Naive thymus-derived CD4-positive, alpha-beta T cell (primary cell): ENCODE results near the gene SLIT3. TPM values are rescaled to one million over a fixed set of nuclear protein-coding genes. Genes with fewer than 3 reads are reported as not detected.

Experiments
- ATAC-seq: fragments of 150-1000 bp; cut with Tn5 transposase; 2 replicates; pipeline ENCODE4 v1.10.0; 2021; ENCODE audit warnings: mild to moderate bottlenecking, moderate library complexity
- CTCF ChIA-PET: fragments of 350-600 bp; sonication (Branson Sonifier 250); formaldehyde crosslinking; loops from one replicate; lab custom pipeline; 2021; ENCODE audit warnings: antibody characterized with exemption; lab: Charles Lee
- POLR2A ChIA-PET: fragments of 350-600 bp; sonication (Branson Sonifier 250); formaldehyde crosslinking; loops from one replicate; lab custom pipeline; 2021; ENCODE audit warnings: antibody characterized with exemption, inconsistent platforms; lab: Charles Lee
- DNase-seq, 9 donors: peaks; one replicate each; pipeline versions ENCODE4 v3.0.0 to v3.0.0-alpha.2; 2020 to 2022; ENCODE audit warnings: mixed read lengths in 1 of 9
- H3K27ac ChIP-seq: one replicate; pipeline ENCODE4 v1.7.0; 2013; ENCODE audit warnings: mild to moderate bottlenecking, low read depth, low read length, moderate library complexity
- H3K27me3 ChIP-seq, 2 donors: one replicate each; pipeline ENCODE4 v1.7.0; 2013; ENCODE audit warnings: low read length in 2 of 2, mild to moderate bottlenecking in 2 of 2, moderate library complexity in 2 of 2; ENCODE audit not compliant: control insufficient read depth in 2 of 2, insufficient read depth in 2 of 2
- H3K36me3 ChIP-seq, 3 experiments: 1 replicate in 2 of 3; 2 replicates in 1 of 3; pipeline ENCODE4 v1.7.0; 2013; ENCODE audit warnings: low read length in 3 of 3, mild to moderate bottlenecking in 3 of 3, moderate library complexity in 1 of 3; ENCODE audit not compliant: insufficient read depth in 3 of 3, control insufficient read depth in 2 of 3
- H3K4me1 ChIP-seq, 2 donors: one replicate each; pipeline ENCODE4 v1.7.0; 2013; ENCODE audit warnings: low read length in 2 of 2, mild to moderate bottlenecking in 2 of 2, moderate library complexity in 1 of 2; ENCODE audit not compliant: control insufficient read depth in 2 of 2, insufficient read depth in 2 of 2
- H3K4me3 ChIP-seq: 2 replicates; pipeline ENCODE4 v1.7.0; 2013; ENCODE audit warnings: mild to moderate bottlenecking, low read length
- H3K9me3 ChIP-seq, 3 experiments: 1 replicate in 2 of 3; 2 replicates in 1 of 3; pipeline ENCODE4 v1.7.0; 2013; ENCODE audit warnings: low read length in 3 of 3; ENCODE audit not compliant: control insufficient read depth in 2 of 3
- H3K27ac Mint-ChIP-seq, 9 donors: one replicate each; pipeline ENCODE4 v1.8.0; 2020 to 2022; ENCODE audit warnings: mixed read lengths in 9 of 9, mild to moderate bottlenecking in 8 of 9, moderate library complexity in 5 of 9, inconsistent platforms in 2 of 9
- H3K27me3 Mint-ChIP-seq, 5 donors: one replicate each; pipeline ENCODE4 v1.8.0; 2021 to 2022; ENCODE audit warnings: mixed read lengths in 5 of 5, mild to moderate bottlenecking in 1 of 5
- H3K36me3 Mint-ChIP-seq, 5 donors: one replicate each; pipeline ENCODE4 v1.8.0; 2020 to 2022; ENCODE audit warnings: mixed read lengths in 5 of 5, mild to moderate bottlenecking in 3 of 5, inconsistent platforms in 1 of 5
- H3K4me1 Mint-ChIP-seq, 7 donors: one replicate each; pipeline ENCODE4 v1.8.0; 2020 to 2022; ENCODE audit warnings: mixed read lengths in 7 of 7, mild to moderate bottlenecking in 3 of 7, inconsistent platforms in 1 of 7
- H3K4me3 Mint-ChIP-seq, 10 donors: one replicate each; pipeline ENCODE4 v1.8.0; 2020 to 2022; ENCODE audit warnings: mild to moderate bottlenecking in 10 of 10, mixed read lengths in 10 of 10, moderate library complexity in 6 of 10, inconsistent platforms in 2 of 10
- H3K9me3 Mint-ChIP-seq, 11 donors: one replicate each; pipeline ENCODE4 v1.8.0; 2020 to 2022; ENCODE audit warnings: mixed read lengths in 11 of 11, mild to moderate bottlenecking in 4 of 11, inconsistent platforms in 1 of 11, moderate library complexity in 1 of 11
- intact Hi-C, 2 donors: fragments of 100-400 bp; cut with micrococcal nuclease; formaldehyde crosslinking; loops; one replicate each; pipeline ENCODE4 v1.15.1; 2023
- polyA plus RNA-seq, 2 donors: library from polyadenylated mRNA; unstranded; fragments of 300-500 nt; fragmentation: Illumina TruSeq; gene quantifications; one replicate each; pipeline ENCODE4 v1.2.3, GENCODE V29; 2021
- total RNA-seq, 6 experiments: library from RNA in 5 of 6; stranded (reverse) in 5 of 6; gene quantifications; 1 replicate in 5 of 6; 2 replicates in 1 of 6; pipeline ENCODE4 v1.2.3 and lab custom pipeline; 2021 to 2026

Gene SLIT3
- total and polyA plus RNA-seq, 7 experiments from 2014 or later: 0.34 TPM; not detected in 6

GRCh38 chr5:168995024-168995423 is 305.9 kb downstream of the SLIT3 start:
- POLR2A ChIA-PET: no interaction called here
- H3K9me3 ChIP-seq: no peaks in the 10 kb centered on the region
- H3K4me1 ChIP-seq: no peaks in the 10 kb centered on the region
- no peaks in the 10 kb centered on the region for H3K27me3 ChIP-seq
- H3K36me3 ChIP-seq: no peaks in the 10 kb centered on the region
- no peak overlapping the region for H3K4me3 ChIP-seq
- DNase-seq: no peak
- H3K27ac ChIP-seq: no peak overlapping the region
- no peaks in the 10 kb centered on the region for H3K4me1 Mint-ChIP-seq
- intact Hi-C loops: no loop called here
- no peak overlapping the region for H3K4me3 Mint-ChIP-seq
- no peak for ATAC-seq
- no peak overlapping the region for H3K27ac Mint-ChIP-seq
- CTCF ChIA-PET: no interaction called here
- H3K36me3 Mint-ChIP-seq: no peaks in the 10 kb centered on the region
- peaks cover 0 to 6% (median 0%) of the 10 kb centered on the region in 5 donors for H3K27me3 Mint-ChIP-seq
- H3K9me3 Mint-ChIP-seq: peaks cover 0 to 3% (median 0%) of the 10 kb centered on the region in 11 donors

GRCh38 chr5:168992687-168993086 is 308.3 kb downstream of the SLIT3 start:
- Mint-ChIP-seq H3K27me3 (peaks cover 0 to 7% (median 3%) of the 10 kb centered on the region in 5 donors), H3K4me1 (no peaks in the 10 kb centered on the region), H3K9me3 (peaks cover 0 to 1% (median 0%) of the 10 kb centered on the region in 11 donors), H3K36me3 (no peaks in the 10 kb centered on the region), H3K27ac (no peak overlapping the region), H3K4me3 (no peak overlapping the region)
- H3K27ac ChIP-seq: no peak overlapping the region
- H3K36me3 ChIP-seq: no peaks in the 10 kb centered on the region
- H3K4me3 ChIP-seq: no peak overlapping the region
- H3K4me1 ChIP-seq: peaks cover 0 to under 1% of the 10 kb centered on the region in 2 donors
- ChIA-PET POLR2A (no interaction called here), CTCF (no interaction called here)
- no peaks in the 10 kb centered on the region for H3K27me3 ChIP-seq
- DNase-seq: no peak
- intact Hi-C loops: no loop called here
- no peaks in the 10 kb centered on the region for H3K9me3 ChIP-seq
- no peak for ATAC-seq

GRCh38 chr5:168992016-168992415 is 308.9 kb downstream of the SLIT3 start:
- intact Hi-C loops: no loop called here
- CTCF ChIA-PET: no interaction called here
- no peak for ATAC-seq

DNA sequence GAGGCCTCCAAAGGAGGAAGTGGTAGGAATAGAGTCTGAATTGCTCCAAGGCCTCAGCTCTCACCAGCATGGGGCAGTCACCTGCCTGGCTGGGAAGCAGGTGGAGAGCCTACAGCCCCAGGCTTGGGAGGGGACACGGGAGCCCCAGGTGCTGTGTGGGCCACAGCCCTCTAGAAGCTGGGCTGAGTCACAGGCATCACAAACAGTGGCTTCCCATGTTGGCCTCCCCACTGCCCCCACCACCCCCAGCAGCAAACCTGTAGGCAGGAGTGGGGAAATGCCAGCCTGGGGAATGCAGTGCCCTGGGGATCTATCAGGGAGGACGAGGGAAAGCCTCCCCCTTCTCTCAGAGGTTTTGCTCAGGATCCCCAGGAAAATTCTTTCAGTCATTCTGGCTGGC is 309.6 kb downstream of the SLIT3 start:
- intact Hi-C loops: no loop called here
- POLR2A ChIA-PET: no interaction called here

More at GRCh38 chr5:168992016-168992415, 308.9 kb downstream of the SLIT3 start:
- Histone ChIP-seq H3K36me3 (no peaks in the 10 kb centered on the region), H3K27ac (no peak overlapping the region), H3K4me3 (no peak overlapping the region), H3K9me3 (no peaks in the 10 kb centered on the region), H3K27me3 (peaks cover 0 to 3% of the 10 kb centered on the region in 2 donors), H3K4me1 (peaks cover 0 to 4% of the 10 kb centered on the region in 2 donors)
- Mint-ChIP-seq H3K9me3 (peaks cover 0 to 1% (median 0%) of the 10 kb centered on the region in 11 donors), H3K27ac (no peak overlapping the region), H3K27me3 (peaks cover 3 to 14% (median 8%) of the 10 kb centered on the region in 5 donors), H3K36me3 (no peaks in the 10 kb centered on the region), H3K4me3 (no peak overlapping the region), H3K4me1 (no peaks in the 10 kb centered on the region)
- DNase-seq: no peak
- POLR2A ChIA-PET: no interaction called here

GRCh38 chr5:168990679-168991078 is 310.3 kb downstream of the SLIT3 start:
- DNase-seq (no peak), ATAC-seq (no peak)
- Histone ChIP-seq H3K9me3 (no peaks in the 10 kb centered on the region), H3K4me1 (peaks cover 0 to 4% of the 10 kb centered on the region in 2 donors), H3K36me3 (no peaks in the 10 kb centered on the region), H3K27ac (no peak overlapping the region), H3K4me3 (no peak overlapping the region), H3K27me3 (peaks cover 0 to 3% of the 10 kb centered on the region in 2 donors)
- intact Hi-C loops: no loop called here
- H3K27me3 Mint-ChIP-seq: peaks cover 3 to 18% (median 15%) of the 10 kb centered on the region in 5 donors
- no peak overlapping the region for H3K4me3 Mint-ChIP-seq
- no peaks in the 10 kb centered on the region for H3K36me3 Mint-ChIP-seq
- CTCF ChIA-PET: no interaction called here
- peak overlapping the region in 1 of 9 donors; percentile 5 for H3K27ac Mint-ChIP-seq
- no peaks in the 10 kb centered on the region for H3K4me1 Mint-ChIP-seq
- peaks cover 0 to 1% (median 0%) of the 10 kb centered on the region in 11 donors for H3K9me3 Mint-ChIP-seq
- POLR2A ChIA-PET: no interaction called here

More for the DNA sequence above, 309.6 kb downstream of the SLIT3 start:
- H3K4me3 Mint-ChIP-seq: no peak overlapping the region
- H3K27ac Mint-ChIP-seq: no peak overlapping the region
- peaks cover 0 to 3% of the 10 kb centered on the region in 2 donors for H3K27me3 ChIP-seq
- H3K4me3 ChIP-seq: no peak overlapping the region
- no peaks in the 10 kb centered on the region for H3K4me1 Mint-ChIP-seq
- peaks cover 0 to 4% of the 10 kb centered on the region in 2 donors for H3K4me1 ChIP-seq
- DNase-seq (no peak), ATAC-seq (no peak)
- H3K9me3 Mint-ChIP-seq: peaks cover 0 to 1% (median 0%) of the 10 kb centered on the region in 11 donors
- H3K9me3 ChIP-seq: no peaks in the 10 kb centered on the region
- H3K36me3 Mint-ChIP-seq: no peaks in the 10 kb centered on the region
- no peak overlapping the region for H3K27ac ChIP-seq
- CTCF ChIA-PET: no interaction called here
- no peaks in the 10 kb centered on the region for H3K36me3 ChIP-seq
- peaks cover 3 to 16% (median 14%) of the 10 kb centered on the region in 5 donors for H3K27me3 Mint-ChIP-seq

GRCh38 chr5:168989731-168990505 is 311.0 kb downstream of the SLIT3 start:
- Histone ChIP-seq H3K9me3 (no peaks in the 10 kb centered on the region), H3K27ac (no peak overlapping the region), H3K36me3 (no peaks in the 10 kb centered on the region), H3K4me3 (no peak overlapping the region), H3K27me3 (peaks cover 0 to 3% of the 10 kb centered on the region in 2 donors), H3K4me1 (peaks cover 0 to 4% of the 10 kb centered on the region in 2 donors)
- Mint-ChIP-seq H3K36me3 (no peaks in the 10 kb centered on the region), H3K4me1 (no peaks in the 10 kb centered on the region), H3K27ac (no peak overlapping the region), H3K27me3 (peaks cover 3 to 18% (median 16%) of the 10 kb centered on the region in 5 donors), H3K9me3 (no peaks in the 10 kb centered on the region), H3K4me3 (no peak overlapping the region)
- POLR2A ChIA-PET: no interaction called here
- DNase-seq (no peak), ATAC-seq (no peak)
- CTCF ChIA-PET: no interaction called here
- intact Hi-C loops: loop anchor here in 1 of 2 donors (10.0 kb wide), 1 partner anchor 685 kb away; no protein-coding TSS in a partner anchor
